GM11168 (cell line): ENCODE measurements around the gene CLBA1.

ENCODE experiments used
- in situ Hi-C: fragments of 300-500 bp; cut with MboI; formaldehyde crosslinking; loops from one replicate; pipeline ENCODE4 v1.12.0; 2022; ENCODE audit warnings: low sequenced_read_pairs; ENCODE audit not compliant: unreplicated experiment

Gene CLBA1

GRCh38 chr14:104977681-104978653, 7.6 kb upstream of the CLBA1 start, which contains the start of gene AHNAK2:
Gene AHNAK2 (minus strand): TSS chr14:104978374. CDS start chr14:104978237, 137 bp downstream.
- in situ Hi-C loops = no loop called here

- in situ Hi-C loops = no loop called here
Measured at GRCh38 chr14:104978746-104979691, 6.6 kb upstream of the CLBA1 start.

- in situ Hi-C loops = no loop called here
Measured at GRCh38 chr14:104979758-104980610, 5.6 kb upstream of the CLBA1 start.

- in situ Hi-C loops = no loop called here
Measured at GRCh38 chr14:104980611-104981531, 4.7 kb upstream of the CLBA1 start.

- in situ Hi-C loops = no loop called here
Measured at GRCh38 chr14:104981699-104982541, 3.7 kb upstream of the CLBA1 start.

- in situ Hi-C loops = no loop called here
Measured at GRCh38 chr14:104982548-104983230, 2.9 kb upstream of the CLBA1 start.

- in situ Hi-C loops = no loop called here
Measured at GRCh38 chr14:104983231-104983721, 2.3 kb upstream of the CLBA1 start.

GRCh38 chr14:104984056-104984894, 1.3 kb upstream of the CLBA1 start:
- in situ Hi-C loops = no loop called here

- in situ Hi-C loops = no loop called here
Measured at GRCh38 chr14:104986487-104987164, 1.0 kb downstream of the CLBA1 start.

GRCh38 chr14:104989236-104989950, 3.8 kb downstream of the CLBA1 start:
- in situ Hi-C loops = no loop called here

- in situ Hi-C loops = no loop called here
Measured at GRCh38 chr14:104989951-104990303, 4.3 kb downstream of the CLBA1 start.

- in situ Hi-C loops = no loop called here
Measured at GRCh38 chr14:104991896-104992230, 6.3 kb downstream of the CLBA1 start.

- in situ Hi-C loops = no loop called here
Measured at GRCh38 chr14:104992501-104992900, 6.9 kb downstream of the CLBA1 start.

GRCh38 chr14:104993306-104993705, 7.7 kb downstream of the CLBA1 start:
- in situ Hi-C loops = no loop called here

GRCh38 chr14:104993808-104994591, 8.4 kb downstream of the CLBA1 start:
- in situ Hi-C loops = no loop called here
